ENCODE measurements around the gene TLCD1.
A peak's percentile ranks its signal among the peaks of the same experiment; 100 is the strongest.
"Not testable (repeated sequence)": the region's sequence is repeated elsewhere in the genome, so short reads cannot be mapped to it uniquely, and the experiment has no call there.

Gene TLCD1

DNA sequence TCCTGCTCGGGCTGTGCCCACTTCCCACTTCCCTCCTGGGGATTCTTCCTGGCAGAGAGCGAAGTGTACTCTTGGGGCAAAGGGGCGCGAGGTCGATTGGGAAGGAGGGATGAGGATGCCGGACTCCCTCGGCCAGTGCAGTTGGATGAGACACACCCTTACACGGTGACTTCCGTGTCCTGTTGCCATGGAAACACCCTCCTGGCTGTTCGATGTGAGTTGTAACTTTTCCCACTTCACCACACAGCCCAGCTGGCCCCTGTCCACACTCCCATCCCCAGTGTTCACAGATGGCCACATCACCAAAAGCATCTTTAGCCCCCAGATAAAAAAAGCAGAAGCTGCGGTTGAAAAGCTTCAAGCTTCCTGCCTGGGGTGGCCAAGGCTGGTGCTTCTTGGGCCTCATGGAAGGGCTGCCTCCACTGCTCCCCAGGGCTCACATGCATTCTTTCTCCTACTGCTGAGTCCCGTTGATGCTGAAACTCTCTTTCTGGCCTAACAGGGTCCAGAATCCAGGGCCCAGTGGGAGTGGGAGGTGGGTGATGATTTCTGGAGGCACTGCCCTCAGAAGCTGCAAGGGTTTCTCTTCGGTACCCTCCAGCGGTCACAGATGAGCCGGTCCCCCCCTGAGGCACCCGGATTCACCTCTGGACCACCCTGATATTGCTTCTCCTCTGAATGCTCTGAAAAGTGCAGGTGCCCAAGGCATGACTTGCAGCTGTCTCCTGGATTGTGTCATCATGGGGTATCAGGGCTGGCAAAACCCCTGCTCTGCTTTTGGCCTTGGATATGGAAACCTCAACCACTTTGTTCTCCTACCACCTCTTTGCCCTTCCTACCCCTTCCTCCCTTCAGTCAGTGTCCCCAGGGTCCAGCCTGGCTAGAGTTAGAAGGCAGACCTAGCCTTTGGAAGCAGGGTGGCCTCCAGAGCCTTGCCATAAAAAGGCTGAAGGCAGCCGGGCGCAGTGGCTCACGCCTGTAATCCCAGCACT, 15.6 kb upstream of the TLCD1 start:
- no peak overlapping the region for H3K9ac ChIP-seq (ENCODE audit: low read depth, low read length)

DNA sequence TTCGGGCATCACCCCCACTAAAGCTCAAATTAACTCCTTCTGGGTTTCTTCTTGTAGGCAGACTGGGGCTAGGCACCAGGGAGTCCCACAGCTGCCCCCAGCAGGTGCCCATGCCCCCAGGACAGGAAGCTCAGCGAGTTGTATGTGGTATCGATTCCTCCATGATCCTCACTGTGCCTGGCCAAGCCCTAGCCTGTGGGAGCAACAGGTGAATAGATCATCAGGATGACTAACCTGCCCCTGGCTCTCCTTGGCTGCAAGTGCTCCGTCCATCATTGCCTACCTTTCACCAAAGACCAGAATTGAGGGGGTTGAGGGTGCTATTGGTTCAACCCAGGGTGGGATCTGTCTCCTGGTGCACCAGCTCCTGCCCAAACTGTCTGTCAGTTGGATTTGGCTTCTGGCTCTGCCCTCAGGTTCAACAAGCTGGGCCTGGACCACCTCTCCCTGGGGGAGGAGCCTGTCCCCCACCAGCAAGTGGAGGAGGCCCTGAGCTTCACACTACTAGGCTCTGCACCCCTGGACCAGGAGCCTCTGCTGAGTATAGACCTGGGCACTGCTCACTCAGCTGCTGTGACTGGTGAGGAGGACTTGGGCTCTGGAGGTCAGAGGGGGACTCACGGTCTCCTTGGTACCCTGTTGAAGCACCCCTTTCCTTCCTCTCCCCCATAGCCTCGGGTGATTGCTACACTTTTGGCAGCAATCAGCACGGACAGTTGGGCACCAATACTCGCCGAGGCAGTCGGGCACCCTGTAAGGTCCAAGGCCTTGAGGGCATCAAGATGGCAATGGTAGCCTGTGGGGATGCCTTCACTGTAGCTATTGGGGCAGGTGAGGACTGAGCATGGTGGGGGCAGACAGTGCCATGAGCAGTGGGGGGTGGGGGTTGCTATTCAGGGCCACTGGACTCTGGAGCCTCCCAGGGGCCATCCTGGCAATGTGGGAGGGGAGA, 14.6 kb upstream of the TLCD1 start:
- Histone ChIP-seq H3K9me3 (ENCODE audit: control insufficient read depth, insufficient read depth, low read length) (no peaks in the 10 kb centered on the region), H3K9ac (ENCODE audit: low read depth, low read length) (no peak overlapping the region), H3K4me1 (ENCODE audit: insufficient read depth, low read length) (peaks cover 7% of the 10 kb centered on the region; the same call in 1 of the 2 replicates), H3K36me3 (ENCODE audit: insufficient read depth, low read length) (peaks cover 3% of the 10 kb centered on the region; the same call in 1 of the 2 replicates)

More for the DNA sequence above, 15.6 kb upstream of the TLCD1 start:
- Histone ChIP-seq H3K9me3 (ENCODE audit: control insufficient read depth, insufficient read depth, low read length) (no peaks in the 10 kb centered on the region), H3K4me1 (ENCODE audit: insufficient read depth, low read length) (peaks cover 15% of the 10 kb centered on the region; the same call in 1 of the 2 replicates), H3K36me3 (ENCODE audit: insufficient read depth, low read length) (peaks cover 7% of the 10 kb centered on the region)

DNA sequence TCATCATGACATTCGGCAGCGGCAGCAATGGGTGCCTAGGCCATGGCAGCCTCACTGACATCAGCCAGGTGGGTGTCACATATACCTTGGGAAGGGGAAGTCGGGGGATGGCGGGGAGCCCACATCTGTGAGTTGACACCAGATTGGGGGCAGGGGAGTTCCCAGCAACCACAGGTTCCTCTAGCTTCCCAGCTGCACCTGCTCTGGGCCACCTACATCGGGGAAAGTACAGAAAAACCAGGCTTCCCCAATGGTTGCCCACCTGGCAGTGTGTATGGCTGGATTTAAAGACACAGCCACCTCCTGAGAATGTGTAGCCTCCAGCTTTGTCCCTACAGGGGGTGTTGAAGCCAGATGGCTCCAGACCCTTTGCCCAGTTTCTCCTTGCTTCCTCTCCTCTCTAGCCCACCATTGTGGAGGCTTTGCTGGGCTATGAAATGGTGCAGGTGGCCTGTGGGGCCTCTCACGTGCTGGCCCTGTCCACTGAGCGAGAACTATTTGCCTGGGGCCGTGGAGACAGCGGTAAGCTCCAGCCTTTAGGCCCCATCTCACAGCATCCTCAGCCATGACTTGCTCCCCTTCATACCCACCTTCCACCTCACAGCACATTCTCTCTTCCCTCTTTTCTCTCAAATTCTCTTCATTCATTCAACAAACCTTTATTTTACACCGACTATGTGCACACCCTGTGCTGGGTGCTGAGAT, 12.8 kb upstream of the TLCD1 start:
- peaks cover 5% of the 10 kb centered on the region; the same call in 1 of the 2 replicates for H3K36me3 ChIP-seq (ENCODE audit: insufficient read depth, low read length)
- H3K9ac ChIP-seq (ENCODE audit: low read depth, low read length), result no peak overlapping the region
- peaks cover 7% of the 10 kb centered on the region; the same call in 1 of the 2 replicates for H3K4me1 ChIP-seq (ENCODE audit: insufficient read depth, low read length)
- H3K9me3 ChIP-seq (ENCODE audit: control insufficient read depth, insufficient read depth, low read length), result no peaks in the 10 kb centered on the region

DNA sequence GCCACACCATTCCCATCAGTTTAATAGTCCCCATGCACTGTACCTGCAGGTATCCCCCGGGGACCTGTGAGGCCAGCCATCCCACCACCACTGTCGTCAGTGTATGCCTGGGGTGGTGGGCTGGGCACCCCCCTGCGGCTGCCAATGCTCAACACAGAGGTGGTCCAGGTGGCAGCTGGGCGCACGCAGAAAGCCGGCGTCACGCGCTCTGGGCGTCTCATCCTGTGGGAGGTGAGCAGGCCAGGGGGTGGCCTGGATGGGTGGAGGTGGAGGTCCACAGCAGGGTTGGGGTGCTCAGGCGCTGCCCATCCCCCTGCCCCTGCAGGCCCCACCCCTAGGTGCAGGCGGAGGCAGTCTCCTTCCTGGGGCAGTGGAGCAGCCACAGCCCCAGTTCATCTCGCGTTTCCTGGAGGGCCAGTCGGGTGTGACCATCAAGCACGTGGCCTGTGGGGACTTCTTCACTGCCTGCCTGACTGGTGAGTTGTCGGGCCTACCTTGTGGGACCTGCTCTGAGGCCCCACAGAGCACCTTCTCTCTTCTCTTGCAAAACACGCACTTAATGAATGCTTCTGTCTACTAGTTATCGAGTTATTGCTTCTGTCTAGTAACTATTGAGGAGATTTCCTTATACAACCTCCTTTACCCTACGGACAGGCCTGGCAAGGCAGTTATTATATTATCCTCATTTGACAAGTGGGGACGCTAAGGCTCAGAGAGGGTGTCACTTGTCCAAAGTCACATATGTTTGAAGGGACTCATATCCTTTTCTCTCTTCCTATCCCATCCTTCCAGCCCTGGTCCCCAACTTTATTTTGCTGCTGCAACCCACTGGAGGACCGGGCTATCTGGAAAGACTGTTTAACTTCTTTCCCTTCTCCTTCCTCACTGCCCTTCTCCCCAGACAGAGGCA, 12.0 kb upstream of the TLCD1 start:
- H3K4me1 ChIP-seq (ENCODE audit: insufficient read depth, low read length), result peaks cover 7% of the 10 kb centered on the region; the same call in 1 of the 2 replicates
- H3K9me3 ChIP-seq (ENCODE audit: control insufficient read depth, insufficient read depth, low read length), result no peaks in the 10 kb centered on the region
- H3K9ac ChIP-seq (ENCODE audit: low read depth, low read length), result no peak overlapping the region
- peaks cover 5% of the 10 kb centered on the region; the same call in 1 of the 2 replicates for H3K36me3 ChIP-seq (ENCODE audit: insufficient read depth, low read length)

DNA sequence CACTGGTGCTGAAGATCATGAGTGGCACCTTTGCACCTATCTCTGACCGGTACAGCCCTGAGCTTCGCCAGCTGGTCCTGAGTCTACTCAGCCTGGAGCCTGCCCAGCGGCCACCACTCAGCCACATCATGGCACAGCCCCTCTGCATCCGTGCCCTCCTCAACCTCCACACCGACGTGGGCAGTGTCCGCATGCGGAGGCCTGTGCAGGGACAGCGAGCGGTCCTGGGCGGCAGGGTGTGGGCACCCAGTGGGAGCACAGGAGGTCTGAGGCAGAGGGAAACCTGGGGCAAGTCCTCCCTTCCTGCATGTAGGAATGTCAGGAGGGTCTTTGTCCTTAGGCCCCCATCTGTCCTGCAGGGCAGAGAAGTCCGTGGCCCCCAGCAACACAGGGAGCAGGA, 11.3 kb upstream of the TLCD1 start:
- Histone ChIP-seq H3K9me3 (ENCODE audit: control insufficient read depth, insufficient read depth, low read length) (no peaks in the 10 kb centered on the region), H3K9ac (ENCODE audit: low read depth, low read length) (no peak overlapping the region), H3K36me3 (ENCODE audit: insufficient read depth, low read length) (peaks cover 5% of the 10 kb centered on the region; the same call in 1 of the 2 replicates), H3K4me1 (ENCODE audit: insufficient read depth, low read length) (peaks cover 6% of the 10 kb centered on the region; the same call in 1 of the 2 replicates)

DNA sequence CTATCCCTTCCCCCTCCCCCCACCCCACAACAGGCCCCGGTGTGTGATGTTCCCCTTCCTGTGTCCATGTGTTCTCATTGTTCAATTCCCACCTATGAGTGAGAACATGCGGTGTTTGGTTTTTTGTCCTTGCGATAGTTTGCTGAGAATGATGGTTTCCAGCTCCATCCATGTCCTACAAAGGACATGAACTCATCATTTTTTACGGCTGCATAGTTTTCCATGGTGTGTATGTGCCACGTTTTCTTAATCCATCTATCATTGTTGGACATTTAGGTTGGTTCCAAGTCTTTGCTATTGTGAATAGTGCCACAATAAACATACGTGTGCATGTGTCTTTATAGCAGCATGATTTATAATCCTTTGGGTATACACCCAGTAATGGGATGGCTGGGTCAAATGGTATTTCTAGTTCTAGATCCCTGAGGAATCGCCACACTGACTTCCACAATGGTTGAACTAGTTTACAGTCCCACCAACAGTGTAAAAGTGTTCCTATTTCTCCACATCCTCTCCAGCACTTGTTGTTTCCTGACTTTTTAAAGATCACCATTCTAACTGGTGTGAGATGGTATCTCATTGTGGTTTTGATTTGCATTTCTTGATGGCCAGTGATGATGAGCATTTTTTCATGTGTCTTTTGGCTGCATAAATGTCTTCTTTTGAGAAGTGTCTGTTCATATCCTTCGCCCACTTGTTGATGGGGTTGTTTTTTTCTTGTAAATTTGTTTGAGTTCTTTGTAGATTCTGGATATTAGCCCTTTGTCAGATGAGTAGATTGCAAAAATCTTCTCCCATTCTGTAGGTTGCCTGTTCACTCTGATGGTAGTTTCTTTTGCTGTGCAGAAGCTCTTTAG, 10.1 kb upstream of the TLCD1 start:
- not testable (repeated sequence) for H3K36me3 ChIP-seq (ENCODE audit: insufficient read depth, low read length); H3K9ac ChIP-seq (ENCODE audit: low read depth, low read length); H3K4me1 ChIP-seq (ENCODE audit: insufficient read depth, low read length); H3K9me3 ChIP-seq (ENCODE audit: control insufficient read depth, insufficient read depth, low read length)

DNA sequence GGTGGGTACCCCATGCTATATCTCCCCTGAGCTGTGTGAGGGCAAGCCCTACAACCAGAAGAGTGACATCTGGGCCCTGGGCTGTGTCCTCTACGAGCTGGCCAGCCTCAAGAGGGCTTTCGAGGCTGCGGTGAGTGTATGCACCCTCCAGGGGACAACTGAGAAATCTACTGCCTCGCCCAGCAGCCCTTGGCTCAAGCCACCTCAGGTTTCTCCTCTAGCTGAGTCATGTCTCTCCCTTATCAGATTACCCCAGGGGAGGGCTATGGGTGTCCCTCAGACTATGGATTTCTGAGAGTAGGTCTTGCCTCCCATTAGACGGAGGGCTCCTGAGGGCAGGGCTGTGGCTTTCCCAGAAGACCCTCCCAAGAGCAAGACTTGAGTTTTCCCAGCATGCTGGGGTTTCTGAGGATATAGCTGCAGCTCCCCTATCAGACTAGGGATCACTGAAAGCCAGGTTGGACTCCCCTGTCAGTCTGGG, 9.2 kb upstream of the TLCD1 start:
- no peaks in the 10 kb centered on the region for H3K9me3 ChIP-seq (ENCODE audit: control insufficient read depth, insufficient read depth, low read length)
- no peak overlapping the region for H3K9ac ChIP-seq (ENCODE audit: low read depth, low read length)
- H3K4me1 ChIP-seq (ENCODE audit: insufficient read depth, low read length), result no peaks in the 10 kb centered on the region
- H3K36me3 ChIP-seq (ENCODE audit: insufficient read depth, low read length), result peaks cover 5% of the 10 kb centered on the region; the same call in 1 of the 2 replicates

DNA sequence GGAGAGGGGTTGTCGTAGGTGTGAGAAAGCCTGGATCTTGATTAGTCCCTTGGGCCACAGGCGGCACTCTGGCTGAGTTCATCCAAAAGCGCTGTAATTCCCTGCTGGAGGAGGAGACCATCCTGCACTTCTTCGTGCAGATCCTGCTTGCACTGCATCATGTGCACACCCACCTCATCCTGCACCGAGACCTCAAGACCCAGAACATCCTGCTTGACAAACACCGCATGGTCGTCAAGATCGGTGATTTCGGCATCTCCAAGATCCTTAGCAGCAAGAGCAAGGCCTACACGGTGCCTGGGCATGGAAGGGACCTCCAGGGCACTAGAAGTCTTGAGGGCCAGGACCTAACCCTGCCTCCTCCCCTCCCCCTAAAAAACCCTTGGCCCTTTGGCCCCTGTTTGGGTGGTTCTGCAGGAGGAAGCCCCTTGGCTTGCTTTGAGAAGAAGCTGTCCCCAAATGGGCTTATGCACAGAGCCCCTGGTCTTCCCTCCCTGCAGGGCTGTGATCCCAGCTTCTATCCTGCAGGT, 8.7 kb upstream of the TLCD1 start:
- Histone ChIP-seq H3K9me3 (ENCODE audit: control insufficient read depth, insufficient read depth, low read length) (no peaks in the 10 kb centered on the region), H3K9ac (ENCODE audit: low read depth, low read length) (no peak overlapping the region), H3K4me1 (ENCODE audit: insufficient read depth, low read length) (no peaks in the 10 kb centered on the region; the same call in 1 of the 2 replicates), H3K36me3 (ENCODE audit: insufficient read depth, low read length) (peaks cover 5% of the 10 kb centered on the region; the same call in 1 of the 2 replicates)

DNA sequence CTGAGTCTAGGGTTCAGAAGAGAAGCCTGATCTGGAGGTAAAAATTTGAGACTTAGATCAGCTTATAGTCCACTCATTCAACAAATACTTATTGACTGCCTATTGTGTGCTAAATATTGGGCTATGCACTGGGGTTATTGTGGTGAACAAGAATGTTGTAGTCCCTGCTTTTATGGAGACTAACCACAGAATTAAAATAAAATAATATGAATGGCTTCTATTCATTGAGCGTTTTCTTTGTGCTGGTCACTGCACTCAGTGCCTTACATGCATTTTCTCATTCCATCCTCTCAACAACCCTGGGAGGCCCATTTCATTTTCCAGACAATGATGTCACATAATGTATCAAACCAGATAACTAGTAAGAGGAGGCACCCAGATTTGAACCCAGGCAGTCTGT, 7.3 kb upstream of the TLCD1 start:
- Histone ChIP-seq H3K36me3 (ENCODE audit: insufficient read depth, low read length) (peaks cover 2% of the 10 kb centered on the region; the same call in 1 of the 2 replicates), H3K4me1 (ENCODE audit: insufficient read depth, low read length) (peaks cover 4% of the 10 kb centered on the region; the same call in 1 of the 2 replicates), H3K9ac (ENCODE audit: low read depth, low read length) (no peak overlapping the region), H3K9me3 (ENCODE audit: control insufficient read depth, insufficient read depth, low read length) (no peaks in the 10 kb centered on the region)

DNA sequence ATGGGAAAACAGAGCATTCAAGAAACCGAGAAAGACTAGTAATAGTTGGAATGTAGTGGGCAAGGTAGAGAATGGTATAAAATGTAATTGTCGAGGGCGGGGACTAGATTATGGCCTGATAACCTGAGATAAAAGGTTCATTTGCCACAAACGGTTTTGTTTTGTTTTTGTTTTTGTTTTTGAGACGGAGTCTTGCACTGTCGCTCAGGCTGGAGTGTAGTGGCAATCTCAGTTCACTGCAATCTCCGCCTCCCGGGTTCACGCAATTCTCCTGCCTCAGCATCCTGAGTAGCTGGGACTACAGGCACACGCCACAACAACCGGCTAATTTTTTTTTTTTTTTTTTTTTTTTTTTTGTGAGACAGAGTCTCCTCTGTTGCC, 3.9 kb upstream of the TLCD1 start:
- H3K9ac ChIP-seq (ENCODE audit: low read depth, low read length), result no peak overlapping the region
- H3K36me3 ChIP-seq (ENCODE audit: insufficient read depth, low read length), result peaks cover 1% of the 10 kb centered on the region; the same call in 1 of the 2 replicates
- H3K4me1 ChIP-seq (ENCODE audit: insufficient read depth, low read length), result peaks cover 4% of the 10 kb centered on the region; the same call in 1 of the 2 replicates
- H3K9me3 ChIP-seq (ENCODE audit: control insufficient read depth, insufficient read depth, low read length), result no peaks in the 10 kb centered on the region

DNA sequence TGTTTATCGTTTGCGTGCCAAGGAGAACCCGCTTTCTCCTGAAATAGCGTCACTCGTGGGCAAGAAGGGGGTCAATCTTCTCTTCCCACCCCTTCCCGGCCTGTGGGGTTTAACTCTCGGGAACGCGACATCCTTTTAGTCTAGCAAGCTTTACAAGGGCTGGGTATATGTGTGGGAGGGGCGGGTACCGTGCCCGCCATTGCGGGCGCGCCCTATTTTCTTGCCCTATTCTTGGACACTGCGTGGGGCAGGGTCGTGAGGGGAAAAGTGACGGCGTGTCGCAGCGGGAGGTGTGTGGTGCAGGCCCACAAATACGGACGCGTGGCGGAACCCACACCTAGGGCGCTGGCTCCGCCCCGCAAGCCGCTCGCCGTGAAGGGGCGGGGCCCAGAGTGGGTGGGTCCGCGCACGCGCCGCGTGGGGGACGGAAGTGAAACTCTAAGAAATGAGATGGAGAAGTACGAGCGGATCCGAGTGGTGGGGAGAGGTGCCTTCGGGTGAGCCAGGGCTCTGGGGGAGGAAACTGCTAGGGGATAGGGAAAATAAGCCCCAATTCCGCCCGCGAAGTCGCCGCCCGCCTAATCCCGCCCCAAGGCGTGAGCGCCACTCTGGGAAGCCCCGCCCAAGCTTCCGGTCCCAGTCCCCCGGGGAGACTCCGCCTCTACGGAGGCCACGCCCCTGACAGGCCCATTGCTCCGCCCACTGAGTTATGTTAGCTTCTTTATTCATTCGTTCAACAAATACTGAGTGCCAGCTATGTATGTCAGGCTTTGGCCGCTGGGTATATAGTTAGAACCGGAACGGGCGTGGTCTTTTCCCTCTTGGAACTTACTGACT, 2.5 kb upstream of the TLCD1 start, which contains the start of gene NEK8:
Gene NEK8, plus strand, starts transcription at position 425 of the 837 bp plus-strand sequence. Its CDS starts 26 bp downstream, at position 451.
- Histone ChIP-seq H3K4me1 (ENCODE audit: insufficient read depth, low read length) (peaks cover 4% of the 10 kb centered on the region; the same call in 1 of the 2 replicates), H3K36me3 (ENCODE audit: insufficient read depth, low read length) (peaks cover 13% of the 10 kb centered on the region), H3K9me3 (ENCODE audit: control insufficient read depth, insufficient read depth, low read length) (no peaks in the 10 kb centered on the region), H3K9ac (ENCODE audit: low read depth, low read length) (peak within 1 kb of the TSS; percentile 92)

Data from ES-I3 (cell line).